ENCODE data around the gene DBR1.
"Not testable (repeated sequence)": the region's sequence is repeated elsewhere in the genome, so short reads cannot be mapped to it uniquely, and the experiment has no call there.

DBR1 gene

DNA sequence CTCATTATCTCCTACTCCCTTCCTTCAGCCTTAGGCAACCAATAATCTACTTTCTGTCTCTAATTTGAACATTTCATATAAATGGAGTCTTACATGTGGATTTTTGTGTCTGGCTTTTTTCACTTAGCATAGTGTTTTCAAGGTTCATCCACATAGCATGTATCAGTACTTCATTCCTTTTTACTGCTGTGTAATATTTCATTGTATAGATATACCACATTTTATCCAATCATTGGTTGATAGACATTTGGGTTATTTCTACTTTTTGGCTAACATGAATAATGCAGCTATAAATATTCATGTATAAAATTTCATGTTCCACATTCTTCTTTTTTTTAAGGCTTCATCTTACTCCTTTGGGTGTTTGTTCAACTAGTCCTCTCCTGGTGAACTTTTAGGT lies 20.2 kb downstream of the DBR1 start:
- DNase-seq (ENCODE audit: low read depth, low spot score): no peak
- ChIA-PET CTCF (interaction anchor here (0.8 kb wide), 1 partner anchor 85 kb away, joined by 5 read pairs; no protein-coding TSS in a partner anchor), POLR2A (no interaction called here)
- TF ChIP-seq, protein P1, sequence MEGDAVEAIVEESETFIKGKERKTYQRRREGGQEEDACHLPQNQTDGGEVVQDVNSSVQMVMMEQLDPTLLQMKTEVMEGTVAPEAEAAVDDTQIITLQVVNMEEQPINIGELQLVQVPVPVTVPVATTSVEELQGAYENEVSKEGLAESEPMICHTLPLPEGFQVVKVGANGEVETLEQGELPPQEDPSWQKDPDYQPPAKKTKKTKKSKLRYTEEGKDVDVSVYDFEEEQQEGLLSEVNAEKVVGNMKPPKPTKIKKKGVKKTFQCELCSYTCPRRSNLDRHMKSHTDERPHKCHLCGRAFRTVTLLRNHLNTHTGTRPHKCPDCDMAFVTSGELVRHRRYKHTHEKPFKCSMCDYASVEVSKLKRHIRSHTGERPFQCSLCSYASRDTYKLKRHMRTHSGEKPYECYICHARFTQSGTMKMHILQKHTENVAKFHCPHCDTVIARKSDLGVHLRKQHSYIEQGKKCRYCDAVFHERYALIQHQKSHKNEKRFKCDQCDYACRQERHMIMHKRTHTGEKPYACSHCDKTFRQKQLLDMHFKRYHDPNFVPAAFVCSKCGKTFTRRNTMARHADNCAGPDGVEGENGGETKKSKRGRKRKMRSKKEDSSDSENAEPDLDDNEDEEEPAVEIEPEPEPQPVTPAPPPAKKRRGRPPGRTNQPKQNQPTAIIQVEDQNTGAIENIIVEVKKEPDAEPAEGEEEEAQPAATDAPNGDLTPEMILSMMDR (IDR thresholded peaks at IDR 0.05; ENCODE audit: insufficient read depth, low read length, missing control alignments): no peak
- no peak overlapping the region for H3K4me3 ChIP-seq (ENCODE audit: low read depth, low read length)

- DNase-seq (ENCODE audit: low read depth, low spot score): no peak
- ChIA-PET POLR2A (interaction anchor here (0.6 kb wide), 1 partner anchor 578 kb away, joined by 4 read pairs; no protein-coding TSS in a partner anchor), CTCF (no interaction called here)
- TF ChIP-seq, protein P1 (IDR thresholded peaks at IDR 0.05; ENCODE audit: insufficient read depth, low read length, missing control alignments): no peak
- no peak overlapping the region for H3K4me3 ChIP-seq (ENCODE audit: low read depth, low read length)
Measured at GRCh38 chr3:138148503-138148902, 26.2 kb downstream of the DBR1 start.

GRCh38 chr3:138142181-138142580 lies 32.5 kb downstream of the DBR1 start:
- POLR2A ChIA-PET; H3K4me3 ChIP-seq (ENCODE audit: low read depth, low read length); CTCF ChIA-PET; DNase-seq (ENCODE audit: low read depth, low spot score): not testable (repeated sequence)

GRCh38 chr3:138140940-138141339 lies 33.8 kb downstream of the DBR1 start:
- POLR2A ChIA-PET: no interaction called here
- no peak overlapping the region for H3K4me3 ChIP-seq (ENCODE audit: low read depth, low read length)
- no peak for DNase-seq (ENCODE audit: low read depth, low spot score)
- CTCF ChIA-PET: interaction anchor here (1.2 kb wide), 1 partner anchor 22 kb away, joined by 5 read pairs; no protein-coding TSS in a partner anchor
- TF ChIP-seq, protein P1 (IDR thresholded peaks at IDR 0.05; ENCODE audit: insufficient read depth, low read length, missing control alignments): no peak

DNA sequence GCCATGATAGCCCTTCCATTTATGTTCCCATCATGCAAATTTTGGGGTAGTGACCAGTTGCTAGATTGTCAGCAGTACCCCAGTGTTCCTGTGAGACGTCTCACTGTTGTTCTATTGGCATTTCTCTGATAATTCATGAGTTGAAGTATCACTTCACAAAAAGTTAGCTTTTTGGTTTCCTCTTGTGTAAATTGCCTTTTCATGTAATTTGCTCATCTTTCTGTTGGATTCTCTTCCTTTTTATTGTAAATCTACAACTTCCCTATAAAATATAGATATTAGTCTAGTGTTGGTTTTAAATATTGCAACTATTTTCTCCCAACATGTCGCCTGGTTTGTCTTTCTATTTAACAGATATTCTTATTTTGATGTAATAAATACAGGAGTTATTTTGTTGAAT lies 35.0 kb downstream of the DBR1 start:
- TF ChIP-seq, protein P1 (IDR thresholded peaks at IDR 0.05; ENCODE audit: insufficient read depth, low read length, missing control alignments): no peak
- POLR2A ChIA-PET: interaction anchor here (0.7 kb wide), 1 partner anchor 955 kb away, joined by 4 read pairs; no protein-coding TSS in a partner anchor
- no peak for DNase-seq (ENCODE audit: low read depth, low spot score)
- CTCF ChIA-PET: interaction anchor here (2.5 kb wide), 1 partner anchor 21 kb away, joined by 6 read pairs; no protein-coding TSS in a partner anchor
- H3K4me3 ChIP-seq (ENCODE audit: low read depth, low read length): no peak overlapping the region

GRCh38 chr3:138137861-138138260 lies 36.9 kb downstream of the DBR1 start:
- CTCF ChIA-PET: interaction anchor here (2.5 kb wide), 1 partner anchor 19 kb away, joined by 6 read pairs; no protein-coding TSS in a partner anchor

More at GRCh38 chr3:138137861-138138260, 36.9 kb downstream of the DBR1 start:
- POLR2A ChIA-PET: no interaction called here
- no peak for DNase-seq (ENCODE audit: low read depth, low spot score)
- H3K4me3 ChIP-seq (ENCODE audit: low read depth, low read length): no peak overlapping the region
- TF ChIP-seq, protein P1 (IDR thresholded peaks at IDR 0.05; ENCODE audit: insufficient read depth, low read length, missing control alignments): no peak

Measured in AG04449 (cell line).